ENCODE data around the gene ATP10A. TPM values are rescaled to one million over a fixed set of nuclear protein-coding genes. Genes with fewer than 3 reads are reported as not detected.

Gene ATP10A
- total RNA-seq, 1 donor from 2014 or later: 0.58 TPM

- no peak for DNase-seq
- H3K4me3 ChIP-seq: no peak overlapping the region
- no peaks in the 10 kb centered on the region for H3K9me3 ChIP-seq (replicated peaks)
- intact Hi-C loops (cut with micrococcal nuclease): no loop called here
- no peak for TF ChIP-seq CTCF (IDR thresholded peaks at IDR 0.05; ENCODE audit: borderline replicate concordance)
- no peaks in the 10 kb centered on the region for H3K36me3 ChIP-seq
- no peaks in the 10 kb centered on the region for H3K27me3 ChIP-seq (ENCODE audit: low read depth)
- peaks cover 28% of the 10 kb centered on the region for H3K4me1 ChIP-seq
- H3K27ac ChIP-seq (replicated peaks): no peak overlapping the region
Measured at GRCh38 chr15:25679964-25680685, 183.0 kb downstream of the ATP10A start.

- intact Hi-C loops (cut with micrococcal nuclease): no loop called here
- H3K27ac ChIP-seq (replicated peaks): no peak overlapping the region
- peaks cover 32% of the 10 kb centered on the region for H3K4me1 ChIP-seq
- no peak for TF ChIP-seq CTCF (IDR thresholded peaks at IDR 0.05; ENCODE audit: borderline replicate concordance)
- no peaks in the 10 kb centered on the region for H3K36me3 ChIP-seq
- H3K4me3 ChIP-seq: no peak overlapping the region
- no peak for DNase-seq
- no peaks in the 10 kb centered on the region for H3K9me3 ChIP-seq (replicated peaks)
- H3K27me3 ChIP-seq (ENCODE audit: low read depth): no peaks in the 10 kb centered on the region
Measured at GRCh38 chr15:25679492-25679891, 183.6 kb downstream of the ATP10A start.

GRCh38 chr15:25678500-25678855 is 184.6 kb downstream of the ATP10A start:
- no peaks in the 10 kb centered on the region for H3K36me3 ChIP-seq
- no peaks in the 10 kb centered on the region for H3K27me3 ChIP-seq (ENCODE audit: low read depth)
- TF ChIP-seq CTCF (IDR thresholded peaks at IDR 0.05; ENCODE audit: borderline replicate concordance): no peak
- DNase-seq: no peak
- no peaks in the 10 kb centered on the region for H3K9me3 ChIP-seq (replicated peaks)
- no peak overlapping the region for H3K27ac ChIP-seq (replicated peaks)
- intact Hi-C loops (cut with micrococcal nuclease): no loop called here
- H3K4me1 ChIP-seq: peaks cover 24% of the 10 kb centered on the region
- no peak overlapping the region for H3K4me3 ChIP-seq

GRCh38 chr15:25677719-25678499 is 185.2 kb downstream of the ATP10A start:
- no peak for TF ChIP-seq CTCF (IDR thresholded peaks at IDR 0.05; ENCODE audit: borderline replicate concordance)
- Histone ChIP-seq H3K9me3 (replicated peaks) (no peaks in the 10 kb centered on the region), H3K36me3 (no peaks in the 10 kb centered on the region), H3K4me3 (no peak overlapping the region), H3K27ac (replicated peaks) (no peak overlapping the region), H3K27me3 (ENCODE audit: low read depth) (no peaks in the 10 kb centered on the region), H3K4me1 (peaks cover 18% of the 10 kb centered on the region)
- no peak for DNase-seq
- intact Hi-C loops (cut with micrococcal nuclease): no loop called here

GRCh38 chr15:25676070-25676469 is 187.1 kb downstream of the ATP10A start:
- no peak for DNase-seq
- Histone ChIP-seq H3K27me3 (ENCODE audit: low read depth) (no peaks in the 10 kb centered on the region), H3K4me3 (no peak overlapping the region), H3K9me3 (replicated peaks) (no peaks in the 10 kb centered on the region), H3K36me3 (no peaks in the 10 kb centered on the region), H3K4me1 (peaks cover 18% of the 10 kb centered on the region), H3K27ac (replicated peaks) (no peak overlapping the region)
- intact Hi-C loops (cut with micrococcal nuclease): no loop called here
- no peak for TF ChIP-seq CTCF (IDR thresholded peaks at IDR 0.05; ENCODE audit: borderline replicate concordance)

Measured in left ventricle myocardium inferior (tissue), 1 donor.